ENCODE results near the gene CLASRP. TPM values are rescaled to one million over a fixed set of nuclear protein-coding genes. Genes with fewer than 3 reads are reported as not detected.

Gene CLASRP
- total RNA-seq, 1 experiment from 2014 or later = 38.9 TPM

DNA sequence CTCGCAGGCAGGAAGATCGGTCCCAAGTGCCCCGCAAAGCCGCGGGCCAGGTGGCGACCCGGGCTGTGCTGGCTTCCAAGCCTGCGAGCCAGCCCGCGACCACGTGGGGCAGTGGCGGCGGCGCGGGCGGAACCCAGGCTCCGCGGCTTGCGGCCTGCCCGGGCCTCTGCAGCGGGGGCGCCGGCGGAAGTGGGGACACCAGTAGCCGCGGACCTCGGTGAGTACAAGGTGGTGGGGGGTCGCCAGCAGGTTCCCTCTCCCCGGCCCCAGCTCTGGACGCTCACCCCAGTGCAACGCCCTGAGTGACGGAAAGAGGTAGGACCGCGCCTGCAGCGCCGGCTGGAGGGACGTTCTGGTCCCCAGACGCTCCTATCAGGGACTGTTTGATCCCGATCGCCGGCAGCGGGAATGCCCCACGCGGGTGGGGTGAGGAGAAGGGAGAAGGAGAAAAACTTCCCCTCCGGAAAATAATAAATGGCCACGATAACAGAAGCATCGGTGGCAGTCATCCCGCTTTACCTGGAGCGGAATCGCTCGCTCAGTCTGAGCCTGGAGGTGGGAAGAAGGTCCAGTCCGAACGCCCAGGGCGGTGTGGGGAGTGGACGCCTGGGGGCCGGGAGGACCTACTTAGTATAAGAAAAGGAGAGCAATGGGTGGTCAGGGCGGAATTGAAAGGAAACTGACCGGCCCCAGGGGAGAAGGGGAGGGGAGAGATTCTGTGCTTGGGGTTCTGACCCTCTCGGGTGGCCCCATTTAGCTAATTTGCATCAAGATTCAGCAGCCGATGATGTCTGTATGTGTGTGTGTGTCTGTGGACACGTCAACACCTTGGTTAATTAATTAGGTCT lies 40.4 kb downstream of the CLASRP start, which contains the start of gene GEMIN7:
Gene GEMIN7 (plus strand): TSS at position 198 of the 848 bp plus-strand sequence. CDS start 10,855 bp downstream, outside the sequence.
- Histone ChIP-seq H3K9me3 (ENCODE audit: low read length) (no peaks in the 10 kb centered on the region), H3K9ac (ENCODE audit: low read length) (peak within 1 kb of the TSS; percentile 98), H3K4me2 (ENCODE audit: low read length) (peak within 1 kb of the TSS; percentile 89), H3K9me2 (replicated peaks; ENCODE audit: low read length) (no peaks in the 10 kb centered on the region), H3F3A (ENCODE audit: low read length, unreplicated experiment) (no peaks in the 10 kb centered on the region), H3K4me1 (ENCODE audit: insufficient read depth, low read length) (peaks cover 11% of the 10 kb centered on the region), H3K36me3 (ENCODE audit: low read depth, low read length) (no peaks in the 10 kb centered on the region), H3K79me2 (ENCODE audit: low read length) (peaks cover 64% of the 10 kb centered on the region), H4K20me1 (ENCODE audit: low read length) (no peaks in the 10 kb centered on the region), H3K27me3 (ENCODE audit: low read length) (no peaks in the 10 kb centered on the region), H3K4me3 (ENCODE audit: low read length) (peak within 1 kb of the TSS; percentile 100), H2AFZ (ENCODE audit: low read length) (peak within 1 kb of the TSS; percentile 96), H3K27ac (ENCODE audit: low read length) (peak within 1 kb of the TSS; percentile 42; the same call in 1 of the 2 replicates)
- peak; percentile 45 for ATAC-seq
- BruUV-seq (replicated peaks) = TSS peak; percentile 78
- ChIA-PET POLR2A (ENCODE audit: unreplicated experiment) (interaction anchor here (0.6 kb wide), 1 partner anchor 55 kb away, joined by 4 read pairs; no protein-coding TSS in a partner anchor), CTCF (no interaction called here)
- TF ChIP-seq, protein P1, sequence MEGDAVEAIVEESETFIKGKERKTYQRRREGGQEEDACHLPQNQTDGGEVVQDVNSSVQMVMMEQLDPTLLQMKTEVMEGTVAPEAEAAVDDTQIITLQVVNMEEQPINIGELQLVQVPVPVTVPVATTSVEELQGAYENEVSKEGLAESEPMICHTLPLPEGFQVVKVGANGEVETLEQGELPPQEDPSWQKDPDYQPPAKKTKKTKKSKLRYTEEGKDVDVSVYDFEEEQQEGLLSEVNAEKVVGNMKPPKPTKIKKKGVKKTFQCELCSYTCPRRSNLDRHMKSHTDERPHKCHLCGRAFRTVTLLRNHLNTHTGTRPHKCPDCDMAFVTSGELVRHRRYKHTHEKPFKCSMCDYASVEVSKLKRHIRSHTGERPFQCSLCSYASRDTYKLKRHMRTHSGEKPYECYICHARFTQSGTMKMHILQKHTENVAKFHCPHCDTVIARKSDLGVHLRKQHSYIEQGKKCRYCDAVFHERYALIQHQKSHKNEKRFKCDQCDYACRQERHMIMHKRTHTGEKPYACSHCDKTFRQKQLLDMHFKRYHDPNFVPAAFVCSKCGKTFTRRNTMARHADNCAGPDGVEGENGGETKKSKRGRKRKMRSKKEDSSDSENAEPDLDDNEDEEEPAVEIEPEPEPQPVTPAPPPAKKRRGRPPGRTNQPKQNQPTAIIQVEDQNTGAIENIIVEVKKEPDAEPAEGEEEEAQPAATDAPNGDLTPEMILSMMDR (conservative IDR thresholded peaks at IDR 0.05; ENCODE audit: low read depth, low read length) = no peak
- TF ChIP-seq EZH2 (IDR thresholded peaks at IDR 0.05; ENCODE audit: low read length, unreplicated experiment) (no peak), EZH2phosphoT487 (IDR thresholded peaks at IDR 0.05; ENCODE audit: borderline replicate concordance, low read length) (no peak)
- DNase-seq = peak; percentile 68
- intact Hi-C loops (cut with micrococcal nuclease) = no loop called here

DNA sequence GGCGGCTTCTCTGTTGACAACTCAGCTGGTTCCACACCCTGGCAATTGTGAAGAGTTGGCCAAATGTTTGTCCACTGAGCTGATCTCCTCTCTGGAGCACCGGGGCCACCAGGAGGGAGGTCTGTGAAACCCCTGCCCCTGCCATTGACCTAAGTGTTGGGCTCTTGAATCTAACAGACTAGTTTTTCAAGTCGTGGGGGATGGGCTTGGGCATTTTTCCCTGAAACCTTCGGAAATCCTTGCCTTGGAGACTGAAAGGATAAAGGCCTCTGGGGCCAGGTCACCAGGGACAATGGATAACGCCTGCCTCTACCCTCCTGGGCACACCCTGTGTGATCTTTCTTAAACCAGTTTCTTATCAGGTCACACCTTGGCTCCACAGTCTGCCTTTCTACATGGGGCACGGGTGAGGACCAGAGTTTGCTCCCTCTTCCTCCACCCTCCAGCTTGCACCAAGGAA lies 41.1 kb downstream of the CLASRP start:
- CTCF ChIA-PET = no interaction called here
- Histone ChIP-seq H3K9ac (ENCODE audit: low read length) (peak overlapping the region; percentile 98), H3K27me3 (ENCODE audit: low read length) (no peaks in the 10 kb centered on the region), H3K4me2 (ENCODE audit: low read length) (peak overlapping the region; percentile 89), H3K9me2 (replicated peaks; ENCODE audit: low read length) (no peaks in the 10 kb centered on the region), H3K27ac (ENCODE audit: low read length) (no peak overlapping the region), H3K36me3 (ENCODE audit: low read depth, low read length) (no peaks in the 10 kb centered on the region), H4K20me1 (ENCODE audit: low read length) (no peaks in the 10 kb centered on the region), H3F3A (ENCODE audit: low read length, unreplicated experiment) (no peaks in the 10 kb centered on the region), H3K79me2 (ENCODE audit: low read length) (peaks cover 57% of the 10 kb centered on the region), H3K4me1 (ENCODE audit: insufficient read depth, low read length) (peaks cover 11% of the 10 kb centered on the region), H3K4me3 (ENCODE audit: low read length) (peak overlapping the region; percentile 100), H3K9me3 (ENCODE audit: low read length) (no peaks in the 10 kb centered on the region), H2AFZ (ENCODE audit: low read length) (no peak overlapping the region)
- POLR2A ChIA-PET (ENCODE audit: unreplicated experiment) = interaction anchor here (0.6 kb wide), 2 partner anchors 55 to 209 kb away, joined by 4 read pairs; no protein-coding TSS in a partner anchor
- intact Hi-C loops (cut with micrococcal nuclease) = no loop called here
- BruUV-seq (replicated peaks) = no TSS peak
- no peak for ATAC-seq
- DNase-seq = no peak
- TF ChIP-seq EZH2phosphoT487 (IDR thresholded peaks at IDR 0.05; ENCODE audit: borderline replicate concordance, low read length) (no peak), EZH2 (IDR thresholded peaks at IDR 0.05; ENCODE audit: low read length, unreplicated experiment) (no peak)
- TF ChIP-seq, protein P1 (conservative IDR thresholded peaks at IDR 0.05; ENCODE audit: low read depth, low read length) = no peak

Measured in PC-3 (cell line).